Fibroblast of pulmonary artery (primary cell): ENCODE data around the gene KIF25.
"Not testable (repeated sequence)": the region's sequence is repeated elsewhere in the genome, so short reads cannot be mapped to it uniquely, and the experiment has no call there.

Experiments used
- DNase-seq: peaks from one replicate; pipeline ENCODE4 v3.0.0-alpha.2; 2010; ENCODE audit warnings: low read depth
- H3K4me3 ChIP-seq: replicated peaks from 2 replicates; pipeline ENCODE4 v1.5.1; 2011; ENCODE audit warnings: low read depth, mild to moderate bottlenecking, control low read depth, low read length, moderate library complexity
- TF ChIP-seq, protein P1 (sequence below): IDR thresholded peaks from 2 replicates; pipeline ENCODE4 v1.5.1; 2011; ENCODE audit warnings: mild to moderate bottlenecking, control low read depth, low read length, inconsistent platforms; ENCODE audit errors: missing control alignments

The KIF25 gene

DNA sequence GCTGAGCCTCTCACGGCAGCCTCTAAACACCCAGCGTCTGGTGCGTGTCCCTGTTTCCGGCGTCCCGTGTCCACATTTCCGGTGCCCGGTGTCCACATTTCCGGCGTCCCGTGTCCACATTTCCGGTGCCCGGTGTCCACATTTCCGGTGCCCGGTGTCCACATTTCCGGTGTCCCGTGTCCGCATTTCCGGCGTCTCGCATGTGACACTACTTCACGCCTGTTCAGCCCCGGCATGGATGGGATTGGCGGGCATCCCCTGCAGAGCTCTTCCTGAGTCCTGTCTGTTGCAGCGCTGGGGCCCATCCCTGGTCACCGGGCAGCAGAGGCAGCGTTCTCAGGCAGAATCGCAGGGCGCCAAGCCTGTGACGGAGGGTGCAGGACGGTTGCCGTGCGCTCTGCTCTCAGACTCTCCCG, 78.3 kb downstream of the KIF25 start:
- no peak overlapping the region for H3K4me3 ChIP-seq
- TF ChIP-seq, protein P1, sequence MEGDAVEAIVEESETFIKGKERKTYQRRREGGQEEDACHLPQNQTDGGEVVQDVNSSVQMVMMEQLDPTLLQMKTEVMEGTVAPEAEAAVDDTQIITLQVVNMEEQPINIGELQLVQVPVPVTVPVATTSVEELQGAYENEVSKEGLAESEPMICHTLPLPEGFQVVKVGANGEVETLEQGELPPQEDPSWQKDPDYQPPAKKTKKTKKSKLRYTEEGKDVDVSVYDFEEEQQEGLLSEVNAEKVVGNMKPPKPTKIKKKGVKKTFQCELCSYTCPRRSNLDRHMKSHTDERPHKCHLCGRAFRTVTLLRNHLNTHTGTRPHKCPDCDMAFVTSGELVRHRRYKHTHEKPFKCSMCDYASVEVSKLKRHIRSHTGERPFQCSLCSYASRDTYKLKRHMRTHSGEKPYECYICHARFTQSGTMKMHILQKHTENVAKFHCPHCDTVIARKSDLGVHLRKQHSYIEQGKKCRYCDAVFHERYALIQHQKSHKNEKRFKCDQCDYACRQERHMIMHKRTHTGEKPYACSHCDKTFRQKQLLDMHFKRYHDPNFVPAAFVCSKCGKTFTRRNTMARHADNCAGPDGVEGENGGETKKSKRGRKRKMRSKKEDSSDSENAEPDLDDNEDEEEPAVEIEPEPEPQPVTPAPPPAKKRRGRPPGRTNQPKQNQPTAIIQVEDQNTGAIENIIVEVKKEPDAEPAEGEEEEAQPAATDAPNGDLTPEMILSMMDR, result no peak
- no peak for DNase-seq

DNA sequence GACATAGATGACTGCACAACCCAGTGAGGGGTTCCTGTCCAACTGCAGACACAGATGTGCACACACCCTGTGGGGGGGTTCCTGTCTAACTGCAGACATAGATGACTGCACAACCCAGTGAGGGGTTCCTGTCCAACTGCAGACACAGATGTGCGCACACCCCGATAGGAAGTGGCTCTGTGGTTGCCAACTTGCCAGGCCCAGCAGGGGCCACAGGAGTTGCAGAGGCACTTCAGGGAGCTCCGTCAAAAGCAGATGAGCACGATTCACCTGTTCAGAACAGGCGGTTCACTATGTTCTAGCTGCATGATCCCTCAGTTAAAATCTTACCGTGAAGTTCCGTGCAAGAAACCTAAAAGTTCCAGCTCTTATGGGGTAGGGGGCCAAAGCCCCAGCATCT, 79.9 kb downstream of the KIF25 start:
- DNase-seq, H3K4me3 ChIP-seq: not testable (repeated sequence)

DNA sequence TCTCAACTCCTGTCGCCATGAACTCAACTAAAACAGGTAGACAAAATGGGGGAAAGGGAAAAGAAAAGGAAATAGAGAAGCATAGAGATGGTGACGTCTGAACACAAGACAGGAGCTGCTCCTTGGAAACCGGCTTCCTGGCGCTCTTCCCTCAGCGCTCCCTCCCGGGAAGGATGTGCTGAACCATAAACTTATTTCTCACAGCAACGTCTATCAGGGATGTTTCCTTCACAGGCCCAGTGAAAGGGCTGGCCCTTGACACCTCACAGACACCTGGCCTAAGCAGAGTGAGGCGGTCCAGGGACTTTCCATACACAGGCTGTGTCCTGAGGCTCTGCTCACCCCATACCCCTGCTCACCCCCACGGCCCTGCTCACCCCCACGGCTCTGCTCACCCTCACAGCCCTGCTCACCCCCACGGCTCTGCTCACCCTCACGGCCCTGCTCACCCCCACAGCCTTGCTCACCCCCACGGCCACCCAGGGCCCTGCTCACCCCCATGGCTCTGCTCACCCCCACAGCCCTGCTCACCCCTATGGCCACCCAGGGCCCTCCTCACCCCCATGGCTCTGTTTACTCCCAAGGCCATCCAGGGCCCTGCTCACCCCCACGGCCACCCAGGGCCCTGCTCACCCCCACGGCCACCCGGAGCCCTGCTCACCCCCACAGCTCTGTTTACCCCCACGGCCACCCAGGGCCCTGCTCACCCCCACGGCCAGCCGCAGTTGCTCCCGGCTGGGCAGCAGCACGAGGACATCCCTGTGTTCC, 80.9 kb downstream of the KIF25 start:
- peak; percentile 5 for DNase-seq
- TF ChIP-seq, protein P1, result no peak
- H3K4me3 ChIP-seq, result no peak overlapping the region

DNA sequence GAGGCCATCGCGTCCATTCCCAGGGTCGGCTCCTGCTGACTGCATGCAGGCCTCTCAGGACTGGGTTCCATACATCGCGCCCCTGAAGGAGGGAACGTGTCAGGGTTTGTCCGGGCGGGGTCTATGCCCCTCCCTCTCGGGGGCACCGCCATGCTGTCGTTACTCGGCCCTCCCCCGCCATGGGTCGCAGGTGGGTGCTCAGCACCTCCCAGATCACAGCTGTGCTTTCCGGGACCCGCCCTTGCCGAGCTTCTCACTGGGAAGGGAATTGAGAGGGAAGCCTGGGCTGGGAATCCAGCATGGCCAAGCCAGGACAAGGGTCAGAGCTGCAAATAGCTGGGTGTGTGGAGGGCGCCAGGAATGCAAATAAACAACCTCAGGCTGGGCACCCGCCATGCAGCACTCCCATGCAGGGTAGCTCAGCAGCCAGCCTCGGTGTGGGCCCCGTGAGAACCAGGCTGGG, 81.5 kb downstream of the KIF25 start, which contains the start of gene FRMD1:
Gene FRMD1 (minus strand): TSS at position 270 of the 463 bp plus-strand sequence. CDS start 118 bp downstream, at position 152.
- H3K4me3 ChIP-seq, result no peak within 1 kb of the TSS
- TF ChIP-seq, protein P1, result no peak
- no peak for DNase-seq

DNA sequence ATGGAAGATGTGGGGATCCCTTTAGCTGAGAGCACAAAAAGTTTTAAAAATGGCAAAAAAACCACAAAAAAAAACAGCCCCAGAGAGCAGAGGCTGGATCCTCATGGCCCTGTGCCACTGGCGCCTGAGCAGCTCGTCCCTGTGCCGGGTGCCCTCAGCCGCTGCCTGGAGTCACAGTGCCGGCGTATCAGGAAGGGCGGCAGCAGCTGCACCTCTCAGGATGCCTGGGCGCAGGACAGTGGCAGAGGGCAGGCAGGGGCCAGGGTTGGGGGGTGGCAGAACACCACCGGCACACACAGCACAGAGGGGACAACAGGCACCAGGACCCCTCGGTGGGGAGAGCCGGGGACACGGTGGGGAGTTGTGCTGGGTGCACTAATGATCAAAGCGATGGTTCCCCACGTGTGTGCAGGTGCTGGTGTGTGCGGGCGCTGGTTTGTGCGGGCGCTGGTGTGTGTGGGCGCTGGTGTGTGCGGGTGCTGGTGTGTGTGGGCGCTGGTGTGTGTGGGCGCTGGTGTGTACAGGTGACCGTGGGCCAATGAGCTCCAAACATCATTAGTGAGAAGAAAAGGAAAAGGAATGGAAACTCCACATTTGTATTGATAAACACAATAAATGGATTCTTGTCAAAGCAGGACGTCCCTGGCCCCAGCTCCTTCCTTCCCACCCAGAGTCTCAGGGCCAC, 83.1 kb downstream of the KIF25 start:
- DNase-seq, result no peak
- TF ChIP-seq, protein P1, result no peak
- H3K4me3 ChIP-seq, result no peak overlapping the region

DNA sequence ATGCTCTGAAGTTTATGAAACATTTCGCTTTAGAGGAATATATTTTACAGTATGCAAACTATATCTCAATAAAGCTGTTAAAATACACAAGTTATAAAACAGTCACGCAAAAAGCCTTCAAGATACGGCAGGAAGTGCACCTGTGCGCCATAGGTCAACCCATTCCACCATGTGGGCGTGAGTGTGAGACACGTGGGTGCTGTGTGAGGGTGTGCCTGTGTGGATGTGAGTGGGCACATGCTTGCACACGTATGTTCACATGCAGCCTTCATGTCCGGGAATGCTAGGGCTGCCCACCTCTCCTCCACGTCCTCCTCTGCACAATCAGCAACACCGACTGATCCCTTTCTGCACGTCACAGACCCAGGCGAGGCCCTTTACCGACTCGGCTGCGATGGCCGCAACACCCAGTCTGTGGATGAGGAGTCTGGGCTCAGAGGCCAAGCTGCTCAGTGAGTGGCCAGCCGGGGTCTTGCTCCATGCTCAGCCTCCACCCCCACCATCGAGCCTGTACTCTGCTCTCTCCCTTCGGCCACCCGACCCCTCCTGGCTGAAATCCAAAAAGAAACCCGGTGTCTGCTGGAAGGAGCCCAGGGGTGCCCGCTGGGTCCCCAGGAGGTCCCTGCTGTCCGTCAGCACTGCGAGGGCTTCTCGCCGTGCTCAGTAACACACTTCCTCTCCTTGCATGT, 84.5 kb downstream of the KIF25 start:
- no peak for DNase-seq
- H3K4me3 ChIP-seq, result no peak overlapping the region
- TF ChIP-seq, protein P1, result no peak

DNA sequence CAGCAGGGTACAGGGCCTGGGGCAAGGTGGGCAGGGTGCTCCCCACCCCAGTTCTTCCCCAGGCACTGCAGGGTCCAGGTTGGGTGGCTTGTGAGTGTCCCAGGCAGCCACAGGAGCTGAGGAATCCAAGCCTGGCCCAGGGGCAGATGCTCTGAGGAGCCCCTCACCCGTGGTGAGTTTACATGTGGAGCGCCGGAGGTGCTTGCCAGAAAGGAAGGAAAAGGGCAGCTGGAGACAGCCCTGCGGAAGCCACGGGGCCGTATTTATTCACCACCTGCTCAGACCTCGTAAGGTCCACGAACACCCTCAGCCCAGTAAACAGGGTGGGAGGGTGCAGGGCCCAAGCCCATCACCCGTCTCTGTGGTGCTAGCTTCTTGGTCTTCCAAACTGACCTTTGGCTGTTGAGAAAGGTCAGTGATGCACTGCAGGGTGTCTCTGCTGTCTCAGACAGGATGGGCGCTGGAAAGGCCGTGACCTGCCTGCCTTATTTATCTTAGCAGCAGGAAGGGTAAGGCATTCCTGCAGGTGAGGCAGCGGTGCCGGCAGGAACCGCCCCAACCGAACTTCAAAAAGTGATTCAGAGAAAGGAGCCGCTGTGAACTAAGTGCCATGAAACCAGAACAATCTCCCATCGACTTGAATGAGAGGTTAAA, 85.5 kb downstream of the KIF25 start:
- no peak overlapping the region for H3K4me3 ChIP-seq
- TF ChIP-seq, protein P1, result no peak
- DNase-seq, result no peak
